Panc1 (cell line): ENCODE data around the gene NF1. TPM values are rescaled to one million over a fixed set of nuclear protein-coding genes. Genes with fewer than 3 reads are reported as not detected.

Experiments used
- ATAC-seq: fragments of 200-7000 bp; cut with Tn5 transposase; 2 replicates; pipeline ENCODE4 v1.9.1; 2020; ENCODE audit warnings: mild to moderate bottlenecking, moderate library complexity
- BruUV-seq: library from RNA; stranded (reverse); fragments of 400-500 nt; replicated peaks from 2 replicates; lab custom pipeline; 2021; lab: Mats Ljungman, UMichigan
- CTCF ChIA-PET: fragments of 300-600 bp; sonication (Branson Sonifier 250); formaldehyde crosslinking; loops from one replicate; lab custom pipeline; 2022; ENCODE audit warnings: antibody characterized with exemption; lab: Charles Lee
- POLR2A ChIA-PET: fragments of 300-600 bp; sonication (Branson Sonifier 250); formaldehyde crosslinking; loops from one replicate; lab custom pipeline; 2022; ENCODE audit warnings: antibody characterized with exemption; lab: Charles Lee
- DNase-seq: peaks from one replicate; pipeline ENCODE4 v3.0.0-alpha.2; 2010; ENCODE audit warnings: low read depth, low spot score
- H3K27ac ChIP-seq: 2 replicates; pipeline ENCODE4 v1.5.1; 2011; ENCODE audit warnings: mild to moderate bottlenecking, low read length, inconsistent platforms
- H3K27me3 ChIP-seq: fragments of 200-500 bp; sonication (Bioruptor generic); 2 replicates; pipeline ENCODE4 v1.6.0; 2014; ENCODE audit warnings: low read length, inconsistent platforms; ENCODE audit not compliant: control insufficient read depth, insufficient read depth
- H3K36me3 ChIP-seq: fragments of 200-500 bp; sonication (Bioruptor generic); 2 replicates; pipeline ENCODE4 v1.5.1; 2014; ENCODE audit warnings: inconsistent platforms, mild to moderate bottlenecking, low read length, moderate library complexity; ENCODE audit not compliant: control insufficient read depth, insufficient read depth
- H3K4me1 ChIP-seq: 2 replicates; pipeline ENCODE4 v1.5.1; 2011; ENCODE audit warnings: inconsistent platforms, mild to moderate bottlenecking, low read length, moderate library complexity; ENCODE audit not compliant: control insufficient read depth, insufficient read depth
- H3K4me3 ChIP-seq, 2 experiments: 2 replicates each; pipeline ENCODE4 v1.5.1; 2011 to 2012; ENCODE audit warnings: low read depth in 2 of 2, low read length in 2 of 2, mild to moderate bottlenecking in 2 of 2, inconsistent platforms in 1 of 2, moderate library complexity in 1 of 2
- H3K9me3 ChIP-seq: fragments of 200-500 bp; sonication (Bioruptor generic); 2 replicates; pipeline ENCODE4 v1.5.1; 2014; ENCODE audit warnings: low read depth, mild to moderate bottlenecking, inconsistent platforms, low read length, moderate library complexity; ENCODE audit not compliant: control insufficient read depth, insufficient read depth
- POLR2AphosphoS5 ChIP-seq: IDR thresholded peaks from 2 replicates; pipeline ENCODE4 v1.6.1; 2012; ENCODE audit warnings: mild to moderate bottlenecking, low read depth, low read length, moderate library complexity
- REST ChIP-seq, 2 experiments: IDR thresholded peaks; 2 replicates each; pipeline ENCODE4 v1.6.1; 2011 to 2012; ENCODE audit warnings: low read depth in 2 of 2, control low read depth in 1 of 2, low read length in 1 of 2, mild to moderate bottlenecking in 1 of 2, moderate library complexity in 1 of 2; ENCODE audit not compliant: insufficient read depth in 1 of 2
- SIN3A ChIP-seq: IDR thresholded peaks from 2 replicates; pipeline ENCODE4 v1.6.1; 2012; ENCODE audit warnings: low read depth, mild to moderate bottlenecking, low read length, moderate library complexity, borderline replicate concordance; ENCODE audit not compliant: insufficient read depth
- TCF7L2 ChIP-seq: IDR thresholded peaks from 2 replicates; pipeline ENCODE4 v1.6.1; 2011; ENCODE audit warnings: mild to moderate bottlenecking, low read depth, low read length, inconsistent platforms
- in situ Hi-C: cut with HindIII; loops from 2 replicates; pipeline ENCODE4 v1.10.0; 2016; ENCODE audit warnings: low sequenced_read_pairs, low pct_unique_long_range_greater_than_20kb
- intact Hi-C: fragments of 100-400 bp; cut with micrococcal nuclease; formaldehyde crosslinking; loops from one replicate; pipeline ENCODE4 v1.10.0; 2022; ENCODE audit not compliant: unreplicated experiment
- total RNA-seq: library from RNA; stranded (reverse); gene quantifications from one replicate; pipeline ENCODE4 v1.2.1, GENCODE V29; 2021; ENCODE audit not compliant: unreplicated experiment
- TF ChIP-seq, protein P1 (sequence below): fragments of 450-650 bp; IDR thresholded peaks from 2 replicates; pipeline ENCODE4 v1.5.1; 2017; ENCODE audit warnings: mild to moderate bottlenecking

Gene NF1
- total RNA-seq, 1 experiment from 2014 or later: 82.5 TPM

DNA sequence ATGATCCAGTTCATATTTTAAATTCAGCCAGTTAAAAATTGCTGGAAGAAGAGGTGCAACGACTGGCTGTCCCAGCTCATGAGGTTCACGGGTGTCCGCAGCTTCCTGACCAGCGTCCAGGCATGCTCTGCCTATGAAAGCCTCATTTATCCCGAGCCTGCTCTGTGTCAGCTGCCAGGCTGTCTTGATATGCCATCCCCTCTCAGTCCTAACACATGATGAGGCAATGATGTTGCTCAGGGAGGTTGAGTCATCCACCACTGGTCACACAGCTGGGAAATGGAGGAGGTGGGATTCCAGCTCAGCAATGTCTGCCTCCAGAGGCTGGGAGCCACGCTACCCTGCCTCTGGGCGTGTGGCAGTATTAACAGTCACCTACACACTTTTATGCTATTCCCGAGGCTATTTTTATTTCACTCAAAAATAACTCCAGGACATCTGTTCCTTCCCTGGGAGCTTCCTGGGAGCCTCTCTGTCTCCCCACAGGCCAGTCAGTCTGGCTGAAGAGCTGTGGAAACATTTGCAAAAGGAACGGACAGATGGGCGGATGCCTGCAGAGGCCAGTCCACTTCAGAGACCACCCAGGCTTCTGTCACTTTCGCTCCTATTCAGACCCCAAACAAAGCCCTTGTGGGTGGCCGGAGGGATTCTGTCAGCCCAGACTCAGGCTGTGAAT is 319.2 kb downstream of the NF1 start:
- no peaks in the 10 kb centered on the region for H3K36me3 ChIP-seq
- no peaks in the 10 kb centered on the region for H3K4me1 ChIP-seq
- ChIA-PET POLR2A (no interaction called here), CTCF (no interaction called here)
- in situ Hi-C loops (no loop called here), intact Hi-C loops (no loop called here)
- H3K27me3 ChIP-seq: no peaks in the 10 kb centered on the region
- ATAC-seq (no peak), DNase-seq (no peak)
- H3K27ac ChIP-seq: no peak overlapping the region
- TF ChIP-seq POLR2AphosphoS5 (no peak), SIN3A (no peak), TCF7L2 (no peak), REST (IDR thresholded peaks at IDR 0.05; ENCODE audit: insufficient read depth in 1 of 2, low read depth in 2 of 2, low read length in 1 of 2) (no peak)
- TF ChIP-seq, protein P1, sequence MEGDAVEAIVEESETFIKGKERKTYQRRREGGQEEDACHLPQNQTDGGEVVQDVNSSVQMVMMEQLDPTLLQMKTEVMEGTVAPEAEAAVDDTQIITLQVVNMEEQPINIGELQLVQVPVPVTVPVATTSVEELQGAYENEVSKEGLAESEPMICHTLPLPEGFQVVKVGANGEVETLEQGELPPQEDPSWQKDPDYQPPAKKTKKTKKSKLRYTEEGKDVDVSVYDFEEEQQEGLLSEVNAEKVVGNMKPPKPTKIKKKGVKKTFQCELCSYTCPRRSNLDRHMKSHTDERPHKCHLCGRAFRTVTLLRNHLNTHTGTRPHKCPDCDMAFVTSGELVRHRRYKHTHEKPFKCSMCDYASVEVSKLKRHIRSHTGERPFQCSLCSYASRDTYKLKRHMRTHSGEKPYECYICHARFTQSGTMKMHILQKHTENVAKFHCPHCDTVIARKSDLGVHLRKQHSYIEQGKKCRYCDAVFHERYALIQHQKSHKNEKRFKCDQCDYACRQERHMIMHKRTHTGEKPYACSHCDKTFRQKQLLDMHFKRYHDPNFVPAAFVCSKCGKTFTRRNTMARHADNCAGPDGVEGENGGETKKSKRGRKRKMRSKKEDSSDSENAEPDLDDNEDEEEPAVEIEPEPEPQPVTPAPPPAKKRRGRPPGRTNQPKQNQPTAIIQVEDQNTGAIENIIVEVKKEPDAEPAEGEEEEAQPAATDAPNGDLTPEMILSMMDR: no peak
- no peaks in the 10 kb centered on the region for H3K9me3 ChIP-seq
- no peak overlapping the region for H3K4me3 ChIP-seq
- BruUV-seq: no TSS peak

- intact Hi-C loops (no loop called here), in situ Hi-C loops (no loop called here)
- ChIA-PET CTCF (no interaction called here), POLR2A (no interaction called here)
- H3K9me3 ChIP-seq: no peaks in the 10 kb centered on the region
- H3K4me3 ChIP-seq: no peak overlapping the region
- H3K36me3 ChIP-seq: no peaks in the 10 kb centered on the region
- H3K27ac ChIP-seq: no peak overlapping the region
- no peaks in the 10 kb centered on the region for H3K27me3 ChIP-seq
- no peak for TF ChIP-seq SIN3A
- TF ChIP-seq TCF7L2: no peak
- no peak for TF ChIP-seq REST (IDR thresholded peaks at IDR 0.05; ENCODE audit: insufficient read depth in 1 of 2, low read depth in 2 of 2, low read length in 1 of 2)
- TF ChIP-seq, protein P1: no peak
- TF ChIP-seq POLR2AphosphoS5: no peak
- no peak for DNase-seq
- ATAC-seq: no peak
- H3K4me1 ChIP-seq: no peaks in the 10 kb centered on the region
- BruUV-seq: no TSS peak
Observed at GRCh38 chr17:31414550-31414918, 319.8 kb downstream of the NF1 start.
